K562 (cell line): Measurements from ENCODE around the gene PLCB1. TPM values are rescaled to one million over a fixed set of nuclear protein-coding genes. Genes with fewer than 3 reads are reported as not detected.

Source experiments
- ATAC-seq: fragments of 200-7000 bp; cut with Tn5 transposase; 3 replicates; pipeline ENCODE4 v1.9.1; 2020; ENCODE audit warnings: moderate library complexity
- BruUV-seq: library from RNA; stranded (reverse); fragments of 400-500 nt; replicated peaks from 2 replicates; lab custom pipeline; 2021; lab: Mats Ljungman, UMichigan
- CTCF ChIA-PET: fragments of 300-600 bp; formaldehyde crosslinking; extraction: SDS; loops from one replicate; lab custom pipeline; 2021; ENCODE audit warnings: low intra/inter-chr PET ratio; lab: Yijun Ruan, JAX
- POLR2A ChIA-PET: fragments of 300-600, 350-650 bp; sonication (Branson Sonifier 250); formaldehyde crosslinking; extraction: SDS; loops from one replicate; lab custom pipeline; 2021; ENCODE audit warnings: antibody characterized with exemption, inconsistent platforms; lab: Yijun Ruan, JAX
- DNase-seq, 4 experiments: peaks; one replicate each; pipeline versions ENCODE4 v3.0.0 to v3.0.0-alpha.2; 2011 to 2018; ENCODE audit warnings: low spot score in 3 of 4, mixed read lengths in 3 of 4; ENCODE audit errors: extremely low read depth in 1 of 4
- FAIRE-seq: peaks from 2 replicates; lab custom pipeline; 2011; peaks lifted over from hg19 to GRCh38; lab: Jason Lieb, UNC
- H2AFZ ChIP-seq: 2 replicates; pipeline ENCODE4 v1.6.0; 2011; ENCODE audit warnings: low read depth, low read length, control low read depth, inconsistent platforms
- H3K27ac ChIP-seq: fragments of 200-600 bp; 3 replicates; pipeline ENCODE4 v1.8.0; 2011; ENCODE audit warnings: low read depth, mild to moderate bottlenecking, control low read depth, inconsistent platforms, low read length, moderate library complexity, mixed read lengths; ENCODE audit errors: extremely low read depth
- H3K27me3 ChIP-seq, 2 experiments: fragments of 300-600 bp in 1 of 2; 2 replicates in 1 of 2; 3 replicates in 1 of 2; pipeline versions ENCODE4 v1.6.0 to v1.8.0; 2011; ENCODE audit warnings: inconsistent platforms in 2 of 2, low read length in 2 of 2, mild to moderate bottlenecking in 1 of 2, mixed read lengths in 1 of 2, moderate library complexity in 1 of 2; ENCODE audit not compliant: control insufficient read depth in 2 of 2, insufficient read depth in 2 of 2
- H3K36me3 ChIP-seq: fragments of 300-600 bp; 3 replicates; pipeline ENCODE4 v1.8.0; 2011; ENCODE audit warnings: mild to moderate bottlenecking, low read length, inconsistent platforms; ENCODE audit not compliant: control insufficient read depth, insufficient read depth
- H3K4me1 ChIP-seq, 2 experiments: fragments of 200-600 bp in 1 of 2; replicated peaks in 1 of 2; 2 replicates in 1 of 2; 3 replicates in 1 of 2; pipeline versions ENCODE4 v1.5.1 to v1.8.0; 2011; ENCODE audit warnings: inconsistent platforms in 2 of 2, low read length in 2 of 2, mild to moderate bottlenecking in 1 of 2, mixed read lengths in 1 of 2, moderate library complexity in 1 of 2; ENCODE audit not compliant: control insufficient read depth in 2 of 2, insufficient read depth in 2 of 2
- H3K4me2 ChIP-seq: 2 replicates; pipeline ENCODE4 v1.6.1; 2011; ENCODE audit warnings: low read length, control low read depth, inconsistent platforms, mixed read lengths; ENCODE audit not compliant: insufficient read depth
- H3K4me3 ChIP-seq: fragments of 200-600 bp; sonication (generic), shearing (Covaris generic); 2 replicates; pipeline ENCODE4 v1.5.1; 2016; ENCODE audit warnings: control low read depth, inconsistent platforms
- H3K79me2 ChIP-seq: fragments of 200-600 bp; 3 replicates; pipeline ENCODE4 v1.8.0; 2011; ENCODE audit warnings: low read length, inconsistent platforms; ENCODE audit not compliant: control insufficient read depth, insufficient read depth
- H3K9ac ChIP-seq, 2 experiments: 2 replicates each; pipeline versions ENCODE4 v1.6.0 to v1.6.1; 2011; ENCODE audit warnings: low read depth in 2 of 2, low read length in 2 of 2, control low read depth in 1 of 2, inconsistent platforms in 1 of 2, mild to moderate bottlenecking in 1 of 2, mixed read lengths in 1 of 2; ENCODE audit not compliant: insufficient read depth in 1 of 2
- H3K9me1 ChIP-seq: one replicate; pipeline ENCODE4 v1.6.0; 2011; ENCODE audit warnings: inconsistent platforms, mild to moderate bottlenecking, low read length, moderate library complexity; ENCODE audit not compliant: control insufficient read depth, insufficient read depth
- H3K9me3 ChIP-seq: replicated peaks from 2 replicates; pipeline ENCODE4 v1.5.1; 2011; ENCODE audit warnings: low read depth, low read length, inconsistent platforms; ENCODE audit not compliant: control insufficient read depth, insufficient read depth
- H4K20me1 ChIP-seq: replicated peaks from 2 replicates; pipeline ENCODE4 v1.6.1; 2011; ENCODE audit warnings: low read length, inconsistent platforms, mixed read lengths; ENCODE audit not compliant: control insufficient read depth, insufficient read depth
- BMI1 ChIP-seq: fragments of 150-350 bp; IDR thresholded peaks from 2 replicates; pipeline ENCODE4 v1.6.1; 2014; ENCODE audit warnings: low read length
- E2F3 ChIP-seq: fragments of 250-450 bp; sonication (Bioruptor Pico); IDR thresholded peaks from 2 replicates; pipeline ENCODE4 v1.4.0; 2020; ENCODE audit warnings: mild to moderate bottlenecking
- FOXJ3 ChIP-seq: sonication (generic); formaldehyde crosslinking; IDR thresholded peaks from 2 replicates; pipeline ENCODE4 v1.4.0; 2020; ENCODE audit warnings: mild to moderate bottlenecking, missing genetic modification reagents
- HDGF ChIP-seq: fragments of 450-650 bp; IDR thresholded peaks from 2 replicates; pipeline ENCODE4 v1.6.1; 2016
- LCOR ChIP-seq: sonication (generic); formaldehyde crosslinking; IDR thresholded peaks from 2 replicates; pipeline ENCODE4 v1.8.0; 2022; ENCODE audit warnings: mild to moderate bottlenecking, missing genetic modification reagents
- PPARD ChIP-seq: fragments of 250-450 bp; sonication (Bioruptor Pico); IDR thresholded peaks from 2 replicates; pipeline ENCODE4 v1.8.0; 2022; ENCODE audit warnings: inconsistent platforms, mild to moderate bottlenecking, moderate library complexity
- ZNF780A ChIP-seq: fragments of 250-450 bp; sonication (Bioruptor Pico); IDR thresholded peaks from 2 replicates; pipeline ENCODE4 v1.5.0; 2021; ENCODE audit warnings: mild to moderate bottlenecking
- WGBS: fragments of 100-300 bp; shearing (Covaris generic); methylation state at CpG from one replicate; pipeline ENCODE4 v1.1.6; 2016; ENCODE audit warnings: low coverage, mixed read lengths; ENCODE audit not compliant: insufficient coverage; ENCODE audit errors: missing lambda C conversion rate; 5-methylcytosine and 5-hydroxymethylcytosine counted together
- in situ Hi-C: fragments of 300-500 bp; cut with MboI; formaldehyde crosslinking; loops from 4 replicates; pipeline ENCODE4 v1.15.0; 2018; ENCODE audit warnings: inconsistent platforms, mixed read lengths
- intact Hi-C: fragments of 100-400 bp; cut with micrococcal nuclease; formaldehyde crosslinking; loops from 2 replicates; pipeline ENCODE4 v1.14.2; 2022
- polyA plus RNA-seq, 8 experiments: library from polyadenylated mRNA; depleted of rRNA in 4 of 8; stranded (reverse) in 5 of 8; unstranded in 3 of 8; fragments of >200 nt; fragmentation: Nextera tagmentation in 2 of 8; fragmentation: Illumina TruSeq in 1 of 8; extraction: Ambion mirVana in 2 of 8; extraction: Trizol in 1 of 8; gene quantifications; 2 replicates each; pipeline versions ENCODE4 v1.2.1 to v1.2.3, GENCODE V29; 2011 to 2014; ENCODE audit warnings: inconsistent platforms in 1 of 8, missing spikeins in 1 of 8
- total RNA-seq, 7 experiments: library from RNA; depleted of rRNA in 6 of 7; stranded (reverse); fragments of >200 nt in 6 of 7; fragmentation: Illumina TruSeq in 2 of 7; extraction: Trizol in 2 of 7; gene quantifications; 2 replicates each; pipeline versions ENCODE4 v1.2.1 to v1.2.3, GENCODE V29; 2011 to 2021; ENCODE audit warnings: low replicate concordance in 1 of 7
- TF ChIP-seq, protein P1 (sequence below): fragments of 450-650 bp; formaldehyde crosslinking; IDR thresholded peaks from 2 replicates; pipeline ENCODE4 v1.4.0; 2022; ENCODE audit warnings: missing genetic modification characterization
- TF ChIP-seq, protein P2 (sequence below): fragments of 250-450 bp; sonication (Bioruptor Pico); IDR thresholded peaks from 2 replicates; pipeline ENCODE4 v1.8.0; 2022; ENCODE audit warnings: moderate library complexity, mild to moderate bottlenecking, inconsistent platforms
- TF ChIP-seq, protein P3 (sequence below): fragments of 250-450 bp; sonication (Bioruptor Pico); IDR thresholded peaks from 2 replicates; pipeline ENCODE4 v1.5.1; 2021; ENCODE audit warnings: mild to moderate bottlenecking
- TF ChIP-seq, protein P4 (sequence below): fragments of 450-650 bp; IDR thresholded peaks from 2 replicates; pipeline ENCODE4 v1.7.0; 2016; ENCODE audit warnings: borderline replicate concordance

The PLCB1 gene
- total and polyA plus RNA-seq, 9 of the 15 experiments (the other 6 are each of a cell fraction or from before 2014, with no cell fraction given), result 0.34 to 3.1 (median 1.3) TPM

DNA sequence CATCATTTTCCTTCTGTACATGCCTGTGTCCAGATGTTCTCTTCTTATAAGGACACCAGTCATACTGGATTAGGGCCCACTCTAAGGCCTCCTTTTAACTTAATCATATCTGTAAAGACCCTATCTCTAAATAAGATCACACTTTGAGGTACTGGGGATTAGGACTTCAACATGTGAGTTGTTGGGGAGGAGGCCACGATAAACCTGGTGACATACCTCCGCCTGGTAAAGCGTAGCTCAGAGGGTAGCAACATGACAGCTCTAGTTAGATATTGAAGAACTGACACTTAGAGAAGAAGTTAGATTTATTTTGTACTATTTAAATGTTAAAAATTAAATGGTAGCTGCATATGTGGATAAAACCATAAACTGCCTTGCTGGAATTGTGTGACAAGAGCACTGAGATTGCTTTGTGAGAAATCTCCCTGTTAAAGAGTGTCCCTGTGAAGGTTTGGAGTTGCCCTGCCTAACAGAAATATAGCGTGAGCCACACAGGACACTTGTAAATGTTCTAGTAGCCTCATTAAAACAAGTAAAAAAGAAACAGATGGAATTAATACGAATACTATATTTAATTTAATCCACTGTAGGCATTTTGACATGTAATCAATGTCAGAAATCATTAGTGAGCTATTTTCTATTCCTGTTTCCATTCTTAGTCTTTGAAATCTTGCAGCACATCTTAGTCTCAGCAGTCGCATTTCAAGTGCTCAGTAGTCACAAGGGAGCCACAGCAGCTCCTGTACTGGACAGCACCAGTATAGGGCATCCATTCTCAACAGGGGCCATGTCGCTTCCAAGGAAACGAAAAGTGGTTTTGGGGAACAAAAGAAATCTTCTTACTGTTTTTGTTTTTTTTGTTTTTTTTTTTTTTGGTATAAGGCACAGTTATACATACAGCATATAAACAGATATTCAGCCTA is 13.4 kb downstream of the PLCB1 start:
- POLR2A ChIA-PET, result no interaction called here
- Histone ChIP-seq H3K27me3 (no peaks in the 10 kb centered on the region), H2AFZ (no peak overlapping the region), H3K27ac (no peak overlapping the region), H3K4me3 (no peak overlapping the region), H4K20me1 (no peaks in the 10 kb centered on the region), H3K4me1 (no peaks in the 10 kb centered on the region; a peak in 1 of 5 replicates), H3K9me1 (no peaks in the 10 kb centered on the region), H3K4me2 (no peak overlapping the region), H3K9ac (no peak overlapping the region), H3K79me2 (no peaks in the 10 kb centered on the region), H3K36me3 (no peaks in the 10 kb centered on the region), H3K9me3 (no peaks in the 10 kb centered on the region)
- FAIRE-seq (no peak), ATAC-seq (no peak), DNase-seq (no peak)
- CTCF ChIA-PET, result no interaction called here
- 12% methylated on average over 8 of the region's 8 CpGs for WGBS
- intact Hi-C loops, result no loop called here
- no TSS peak for BruUV-seq
- TF ChIP-seq, protein P1, sequence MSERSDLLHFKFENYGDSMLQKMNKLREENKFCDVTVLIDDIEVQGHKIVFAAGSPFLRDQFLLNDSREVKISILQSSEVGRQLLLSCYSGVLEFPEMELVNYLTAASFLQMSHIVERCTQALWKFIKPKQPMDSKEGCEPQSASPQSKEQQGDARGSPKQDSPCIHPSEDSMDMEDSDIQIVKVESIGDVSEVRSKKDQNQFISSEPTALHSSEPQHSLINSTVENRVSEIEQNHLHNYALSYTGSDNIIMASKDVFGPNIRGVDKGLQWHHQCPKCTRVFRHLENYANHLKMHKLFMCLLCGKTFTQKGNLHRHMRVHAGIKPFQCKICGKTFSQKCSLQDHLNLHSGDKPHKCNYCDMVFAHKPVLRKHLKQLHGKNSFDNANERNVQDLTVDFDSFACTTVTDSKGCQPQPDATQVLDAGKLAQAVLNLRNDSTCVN (CRISPR knock-in tag), result no peak
- TF ChIP-seq, protein P2, sequence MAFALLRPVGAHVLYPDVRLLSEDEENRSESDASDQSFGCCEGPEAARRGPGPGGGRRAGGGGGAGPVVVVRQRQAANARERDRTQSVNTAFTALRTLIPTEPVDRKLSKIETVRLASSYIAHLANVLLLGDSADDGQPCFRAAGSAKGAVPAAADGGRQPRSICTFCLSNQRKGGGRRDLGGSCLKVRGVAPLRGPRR (CRISPR knock-in tag), result no peak
- no peak for TF ChIP-seq BMI1
- TF ChIP-seq, protein P3, sequence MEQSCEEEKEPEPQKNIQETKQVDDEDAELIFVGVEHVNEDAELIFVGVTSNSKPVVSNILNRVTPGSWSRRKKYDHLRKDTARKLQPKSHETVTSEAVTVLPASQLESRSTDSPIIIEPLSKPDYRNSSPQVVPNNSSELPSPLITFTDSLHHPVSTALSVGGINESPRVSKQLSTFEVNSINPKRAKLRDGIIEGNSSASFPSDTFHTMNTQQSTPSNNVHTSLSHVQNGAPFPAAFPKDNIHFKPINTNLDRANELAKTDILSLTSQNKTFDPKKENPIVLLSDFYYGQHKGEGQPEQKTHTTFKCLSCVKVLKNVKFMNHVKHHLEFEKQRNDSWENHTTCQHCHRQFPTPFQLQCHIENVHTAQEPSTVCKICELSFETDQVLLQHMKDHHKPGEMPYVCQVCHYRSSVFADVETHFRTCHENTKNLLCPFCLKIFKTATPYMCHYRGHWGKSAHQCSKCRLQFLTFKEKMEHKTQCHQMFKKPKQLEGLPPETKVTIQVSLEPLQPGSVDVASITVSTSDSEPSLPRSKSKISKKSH (CRISPR knock-in tag), result no peak
- TF ChIP-seq PPARD, result no peak
- no peak for TF ChIP-seq E2F3 (CRISPR knock-in tag)
- TF ChIP-seq, protein P4, sequence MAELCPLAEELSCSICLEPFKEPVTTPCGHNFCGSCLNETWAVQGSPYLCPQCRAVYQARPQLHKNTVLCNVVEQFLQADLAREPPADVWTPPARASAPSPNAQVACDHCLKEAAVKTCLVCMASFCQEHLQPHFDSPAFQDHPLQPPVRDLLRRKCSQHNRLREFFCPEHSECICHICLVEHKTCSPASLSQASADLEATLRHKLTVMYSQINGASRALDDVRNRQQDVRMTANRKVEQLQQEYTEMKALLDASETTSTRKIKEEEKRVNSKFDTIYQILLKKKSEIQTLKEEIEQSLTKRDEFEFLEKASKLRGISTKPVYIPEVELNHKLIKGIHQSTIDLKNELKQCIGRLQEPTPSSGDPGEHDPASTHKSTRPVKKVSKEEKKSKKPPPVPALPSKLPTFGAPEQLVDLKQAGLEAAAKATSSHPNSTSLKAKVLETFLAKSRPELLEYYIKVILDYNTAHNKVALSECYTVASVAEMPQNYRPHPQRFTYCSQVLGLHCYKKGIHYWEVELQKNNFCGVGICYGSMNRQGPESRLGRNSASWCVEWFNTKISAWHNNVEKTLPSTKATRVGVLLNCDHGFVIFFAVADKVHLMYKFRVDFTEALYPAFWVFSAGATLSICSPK, result no peak
- no peak for TF ChIP-seq FOXJ3
- no peak for TF ChIP-seq LCOR (CRISPR knock-in tag)
- no peak for TF ChIP-seq HDGF
- no peak for TF ChIP-seq ZNF780A (CRISPR knock-in tag)
- in situ Hi-C loops, result no loop called here
